Fibroblast of mammary gland (primary cell): ENCODE results near the gene C1R.

ENCODE experiments used
- DNase-seq: peaks from one replicate; pipeline ENCODE4 v3.0.0-alpha.2; 2010; ENCODE audit warnings: low read depth
- H3K4me3 ChIP-seq: 2 replicates; pipeline ENCODE4 v1.5.1; 2011; ENCODE audit warnings: low read depth, mild to moderate bottlenecking, low read length, moderate library complexity; ENCODE audit not compliant: control insufficient read depth
- TF ChIP-seq, protein P1 (sequence below): conservative IDR thresholded peaks from 2 replicates; pipeline ENCODE4 v1.5.1; 2011; ENCODE audit warnings: low read depth, low read length, inconsistent platforms; ENCODE audit not compliant: control insufficient read depth, insufficient read depth

C1R gene

DNA sequence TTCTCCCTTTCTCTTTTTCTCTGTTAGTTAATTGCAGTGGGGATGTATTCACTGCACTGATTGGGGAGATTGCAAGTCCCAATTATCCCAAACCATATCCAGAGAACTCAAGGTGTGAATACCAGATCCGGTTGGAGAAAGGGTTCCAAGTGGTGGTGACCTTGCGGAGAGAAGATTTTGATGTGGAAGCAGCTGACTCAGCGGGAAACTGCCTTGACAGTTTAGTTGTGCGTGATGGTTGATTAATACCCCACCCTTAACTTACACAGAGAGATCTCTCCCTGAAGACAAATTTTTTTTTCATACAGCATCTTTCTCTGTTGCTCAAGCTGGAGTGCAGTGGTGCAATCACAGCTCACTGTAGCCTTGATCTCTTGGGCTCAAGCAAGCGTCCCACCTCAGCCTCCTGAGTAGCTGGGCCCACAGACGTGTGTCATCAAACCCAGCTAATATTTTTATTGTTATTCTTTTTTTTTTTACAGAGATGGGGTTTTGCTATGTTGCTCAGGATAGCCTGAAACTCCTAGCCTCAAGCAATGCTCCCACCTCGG lies 27.1 kb downstream of the C1R start:
- TF ChIP-seq, protein P1, sequence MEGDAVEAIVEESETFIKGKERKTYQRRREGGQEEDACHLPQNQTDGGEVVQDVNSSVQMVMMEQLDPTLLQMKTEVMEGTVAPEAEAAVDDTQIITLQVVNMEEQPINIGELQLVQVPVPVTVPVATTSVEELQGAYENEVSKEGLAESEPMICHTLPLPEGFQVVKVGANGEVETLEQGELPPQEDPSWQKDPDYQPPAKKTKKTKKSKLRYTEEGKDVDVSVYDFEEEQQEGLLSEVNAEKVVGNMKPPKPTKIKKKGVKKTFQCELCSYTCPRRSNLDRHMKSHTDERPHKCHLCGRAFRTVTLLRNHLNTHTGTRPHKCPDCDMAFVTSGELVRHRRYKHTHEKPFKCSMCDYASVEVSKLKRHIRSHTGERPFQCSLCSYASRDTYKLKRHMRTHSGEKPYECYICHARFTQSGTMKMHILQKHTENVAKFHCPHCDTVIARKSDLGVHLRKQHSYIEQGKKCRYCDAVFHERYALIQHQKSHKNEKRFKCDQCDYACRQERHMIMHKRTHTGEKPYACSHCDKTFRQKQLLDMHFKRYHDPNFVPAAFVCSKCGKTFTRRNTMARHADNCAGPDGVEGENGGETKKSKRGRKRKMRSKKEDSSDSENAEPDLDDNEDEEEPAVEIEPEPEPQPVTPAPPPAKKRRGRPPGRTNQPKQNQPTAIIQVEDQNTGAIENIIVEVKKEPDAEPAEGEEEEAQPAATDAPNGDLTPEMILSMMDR = no peak
- DNase-seq = no peak
- H3K4me3 ChIP-seq = no peak overlapping the region

DNA sequence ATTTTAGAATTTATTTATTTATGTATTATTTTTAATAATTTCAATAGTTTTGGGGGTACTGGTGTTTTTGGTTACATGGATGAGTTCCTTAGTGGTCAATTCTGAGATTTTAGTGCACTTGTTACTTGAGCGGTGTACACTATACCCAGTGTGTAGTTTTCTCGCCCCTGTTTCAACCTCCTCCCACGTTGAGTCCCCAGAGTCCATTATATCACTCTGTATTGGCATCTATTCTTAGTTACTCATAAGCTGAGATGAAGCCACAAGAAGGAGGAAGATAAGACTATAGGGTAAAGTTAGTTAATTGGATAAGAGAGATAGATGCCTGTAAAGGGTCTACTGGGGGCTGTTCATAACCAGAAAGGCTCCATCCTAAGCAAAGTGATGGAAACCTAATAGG lies 27.7 kb downstream of the C1R start:
- no peak overlapping the region for H3K4me3 ChIP-seq
- DNase-seq = peak; percentile 53
- TF ChIP-seq, protein P1 = no peak

DNA sequence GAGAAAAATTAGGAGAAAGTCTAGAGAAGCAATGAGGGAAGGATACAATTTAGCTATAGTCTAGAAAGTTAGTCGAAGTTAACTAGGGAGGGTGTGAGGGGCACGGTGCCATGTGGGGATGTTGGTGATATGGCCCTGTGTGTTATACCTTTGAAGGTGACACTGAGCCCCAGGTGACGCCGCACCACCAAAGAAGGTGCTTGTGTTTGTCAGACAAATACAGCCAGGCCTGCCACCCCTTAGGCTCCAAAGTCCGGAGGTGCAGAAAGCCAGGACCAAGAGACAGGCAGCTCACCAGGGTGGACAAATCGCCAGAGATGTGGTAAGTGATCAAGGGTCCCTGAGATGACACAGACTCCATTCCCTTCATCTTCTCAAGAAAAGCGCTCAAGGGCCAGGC lies 30.6 kb downstream of the C1R start:
- peak overlapping the region; percentile 60 for H3K4me3 ChIP-seq
- TF ChIP-seq, protein P1 = no peak
- DNase-seq = no peak

DNA sequence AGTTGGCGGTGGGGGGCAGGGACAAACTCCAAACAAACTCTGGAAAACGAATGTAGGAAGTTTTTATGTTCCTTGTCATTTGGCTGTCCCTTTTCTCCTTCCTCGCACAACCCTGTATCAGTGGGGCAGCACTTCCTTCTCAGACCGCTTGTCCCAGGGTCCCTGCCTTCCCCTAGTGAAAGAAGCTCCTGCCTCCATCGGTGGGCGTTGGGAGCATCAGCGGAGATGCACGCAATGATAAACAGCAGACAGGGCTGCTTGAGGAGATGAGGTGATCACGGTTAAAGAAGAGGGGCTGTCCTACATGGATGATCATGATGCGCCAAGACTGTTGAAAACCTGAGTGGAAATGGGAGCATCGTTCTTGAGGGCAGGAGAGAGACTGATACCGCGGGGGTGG lies 31.1 kb downstream of the C1R start:
- H3K4me3 ChIP-seq = peak overlapping the region; percentile 60
- peak; percentile 18 for DNase-seq
- TF ChIP-seq, protein P1 = no peak

DNA sequence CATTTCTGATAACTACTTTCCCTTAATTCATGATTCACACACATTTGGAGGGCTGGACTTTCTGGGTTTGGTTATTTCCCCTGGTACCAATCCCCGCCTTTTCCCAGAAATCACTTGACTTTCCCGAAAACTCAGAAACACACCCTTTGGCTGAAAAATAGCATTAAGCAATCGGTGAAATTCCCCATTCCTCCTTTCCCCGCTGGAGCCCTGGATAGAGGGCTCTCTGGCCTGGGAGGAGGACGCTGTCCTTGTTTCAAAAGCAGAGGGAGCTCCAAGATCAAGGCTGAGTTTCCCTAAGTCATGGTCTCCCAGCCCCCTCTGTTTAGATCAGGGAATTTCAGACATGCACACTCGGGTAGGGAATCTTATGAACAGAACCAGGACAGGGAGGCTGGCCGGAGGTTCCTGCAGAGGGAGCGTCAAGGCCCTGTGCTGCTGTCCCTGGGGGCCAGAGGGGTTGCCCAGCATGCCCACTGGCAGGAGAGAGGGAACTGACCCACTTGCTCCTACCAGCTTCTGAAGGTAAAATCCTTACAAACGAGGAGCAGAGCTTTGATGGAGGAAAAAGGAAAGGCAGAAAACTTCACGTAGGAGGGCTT lies 31.8 kb downstream of the C1R start, which contains the start of gene C1S:
TSS of gene C1S (plus strand) at position 366 of the 602 bp plus-strand sequence. CDS start 1,195 bp downstream, outside the sequence.
- H3K4me3 ChIP-seq = peak within 1 kb of the TSS; percentile 60
- DNase-seq = peak; percentile 99
- TF ChIP-seq, protein P1 = peak; percentile 98

DNA sequence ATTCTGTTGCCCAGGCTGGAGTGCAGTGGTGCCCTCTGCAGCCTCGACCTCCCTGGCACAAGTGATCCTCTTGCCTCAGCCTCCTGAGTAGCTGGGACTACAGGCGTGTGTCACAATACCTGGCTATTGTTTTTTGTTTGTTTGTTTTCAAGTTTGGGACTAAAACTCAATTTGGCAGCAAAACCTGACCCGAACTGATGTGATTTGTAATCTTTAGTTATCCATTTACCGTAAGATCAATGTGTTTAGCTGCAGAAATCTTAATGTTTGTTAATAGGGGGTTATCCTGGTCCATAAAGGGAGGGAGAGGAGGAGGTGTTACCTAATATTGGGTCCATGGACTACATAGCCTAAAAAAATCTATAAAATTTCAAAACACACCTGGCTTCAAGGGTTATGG lies 32.5 kb downstream of the C1R start:
- H3K4me3 ChIP-seq = no peak overlapping the region
- TF ChIP-seq, protein P1 = no peak
- no peak for DNase-seq
